Measurements from ENCODE around the gene EPG5. TPM values are rescaled to one million over a fixed set of nuclear protein-coding genes. Genes with fewer than 3 reads are reported as not detected.
A peak's percentile ranks its signal among the peaks of the same experiment; 100 is the strongest.

EPG5 gene
- total and polyA plus RNA-seq, 9 of the 15 experiments (the other 6 are each of a cell fraction or from before 2014, with no cell fraction given): 1.3 to 10.7 (median 5.2) TPM

DNA sequence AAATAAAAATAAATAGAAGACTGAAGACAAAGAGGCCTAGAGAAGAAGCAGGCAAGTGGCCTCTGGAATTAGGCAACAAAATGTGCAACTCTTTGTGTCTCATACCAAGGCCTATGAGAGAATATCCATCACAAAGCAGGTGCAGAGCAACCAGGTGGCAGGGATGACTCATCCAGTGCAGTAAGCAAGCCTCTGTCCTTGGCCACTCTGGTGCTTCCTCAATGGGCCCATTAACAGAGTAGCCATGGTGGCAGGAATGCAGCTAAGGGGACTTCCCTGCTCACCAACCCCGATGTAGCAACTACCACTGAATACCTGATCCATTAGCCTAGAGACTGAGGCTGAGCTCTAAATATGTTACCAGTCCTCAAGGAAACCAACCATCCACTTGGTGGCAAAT, 11.0 kb upstream of the EPG5 start:
- H3K9ac ChIP-seq (ENCODE audit: insufficient read depth in 1 of 2, low read depth in 2 of 2, low read length in 2 of 2): no peak overlapping the region
- H3K79me2 ChIP-seq (ENCODE audit: control insufficient read depth, insufficient read depth, low read length): no peaks in the 10 kb centered on the region
- intact Hi-C loops (cut with micrococcal nuclease): no loop called here
- H3K36me3 ChIP-seq (ENCODE audit: control insufficient read depth, insufficient read depth, low read length): no peaks in the 10 kb centered on the region
- in situ Hi-C loops (cut with MboI): no loop called here
- BruUV-seq (replicated peaks): no TSS peak
- POLR2A ChIA-PET: no interaction called here
- H3K4me3 ChIP-seq: no peak overlapping the region
- FAIRE-seq: no peak
- H3K4me2 ChIP-seq (ENCODE audit: insufficient read depth, low read length): no peak overlapping the region
- H3K27ac ChIP-seq (ENCODE audit: extremely low read depth, low read depth, low read length): no peak overlapping the region
- no peak overlapping the region for H2AFZ ChIP-seq (ENCODE audit: low read depth, low read length)
- no peak for ATAC-seq
- 33% methylated on average over 1 of the region's 1 CpG for WGBS (ENCODE audit: insufficient coverage, low coverage, missing lambda C conversion rate)
- H3K9me3 ChIP-seq (replicated peaks; ENCODE audit: control insufficient read depth, insufficient read depth, low read depth, low read length): no peaks in the 10 kb centered on the region
- no peaks in the 10 kb centered on the region for H3K9me1 ChIP-seq (ENCODE audit: control insufficient read depth, insufficient read depth, low read length)
- peaks cover 0 to 10% of the 10 kb centered on the region in 2 experiments; a peak in 3 of 5 replicates for H3K4me1 ChIP-seq (replicated peaks in 1 of 2; ENCODE audit: control insufficient read depth in 2 of 2, insufficient read depth in 2 of 2, low read length in 2 of 2)
- TF ChIP-seq ARHGAP35 (IDR thresholded peaks at IDR 0.05; ENCODE audit: partially characterized antibody): no peak
- CTCF ChIA-PET (ENCODE audit: low intra/inter-chr PET ratio): no interaction called here
- no peaks in the 10 kb centered on the region for H4K20me1 ChIP-seq (replicated peaks; ENCODE audit: control insufficient read depth, insufficient read depth, low read length)
- H3K27me3 ChIP-seq (ENCODE audit: control insufficient read depth in 2 of 2, insufficient read depth in 2 of 2, low read length in 2 of 2): no peaks in the 10 kb centered on the region
- no peak for DNase-seq (ENCODE audit: extremely low read depth in 1 of 4, low spot score in 3 of 4)

DNA sequence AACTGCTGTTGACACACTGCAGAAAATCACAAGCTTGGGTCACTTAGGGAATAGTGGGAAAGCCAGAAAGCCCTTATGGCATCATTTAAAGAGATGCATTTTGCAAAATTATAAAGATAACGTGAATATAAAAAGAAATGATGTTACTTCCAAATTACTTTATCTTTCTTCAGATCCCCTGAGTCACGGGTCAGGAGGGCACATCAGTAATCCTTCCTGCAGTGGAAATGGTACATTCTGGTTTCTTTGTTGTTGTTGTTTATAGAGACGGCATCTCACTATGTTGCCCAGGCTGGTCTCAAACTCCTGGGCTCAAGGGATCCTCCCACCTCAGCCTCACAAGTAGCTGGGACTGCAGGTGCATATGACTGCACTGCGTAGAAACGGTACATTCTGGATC, 9.8 kb upstream of the EPG5 start:
- no peak overlapping the region for H3K9ac ChIP-seq (ENCODE audit: insufficient read depth in 1 of 2, low read depth in 2 of 2, low read length in 2 of 2)
- CTCF ChIA-PET (ENCODE audit: low intra/inter-chr PET ratio): no interaction called here
- intact Hi-C loops (cut with micrococcal nuclease): no loop called here
- POLR2A ChIA-PET: no interaction called here
- H3K27me3 ChIP-seq (ENCODE audit: control insufficient read depth in 2 of 2, insufficient read depth in 2 of 2, low read length in 2 of 2): no peaks in the 10 kb centered on the region
- FAIRE-seq: no peak
- H3K9me1 ChIP-seq (ENCODE audit: control insufficient read depth, insufficient read depth, low read length): no peaks in the 10 kb centered on the region
- no peak overlapping the region for H2AFZ ChIP-seq (ENCODE audit: low read depth, low read length)
- no TSS peak for BruUV-seq (replicated peaks)
- no peaks in the 10 kb centered on the region for H3K36me3 ChIP-seq (ENCODE audit: control insufficient read depth, insufficient read depth, low read length)
- in situ Hi-C loops (cut with MboI): no loop called here
- ATAC-seq: no peak
- H3K27ac ChIP-seq (ENCODE audit: extremely low read depth, low read depth, low read length): no peak overlapping the region
- no peak for DNase-seq (ENCODE audit: extremely low read depth in 1 of 4, low spot score in 3 of 4)
- H3K9me3 ChIP-seq (replicated peaks; ENCODE audit: control insufficient read depth, insufficient read depth, low read depth, low read length): no peaks in the 10 kb centered on the region
- H3K79me2 ChIP-seq (ENCODE audit: control insufficient read depth, insufficient read depth, low read length): no peaks in the 10 kb centered on the region
- WGBS (ENCODE audit: insufficient coverage, low coverage, missing lambda C conversion rate): 45% methylated on average over 5 of the region's 5 CpGs
- H4K20me1 ChIP-seq (replicated peaks; ENCODE audit: control insufficient read depth, insufficient read depth, low read length): no peaks in the 10 kb centered on the region
- H3K4me2 ChIP-seq (ENCODE audit: insufficient read depth, low read length): no peak overlapping the region
- no peak overlapping the region for H3K4me3 ChIP-seq
- peaks cover 0 to 10% of the 10 kb centered on the region in 2 experiments; a peak in 3 of 5 replicates for H3K4me1 ChIP-seq (replicated peaks in 1 of 2; ENCODE audit: control insufficient read depth in 2 of 2, insufficient read depth in 2 of 2, low read length in 2 of 2)
- TF ChIP-seq GABPB2 (CRISPR knock-in tag; conservative IDR thresholded peaks at IDR 0.05): no peak
- no peak for TF ChIP-seq CCNT2 (IDR thresholded peaks at IDR 0.05; ENCODE audit: borderline replicate concordance, extremely low read depth, insufficient read length, low read depth, low read length)
- TF ChIP-seq, protein P1, sequence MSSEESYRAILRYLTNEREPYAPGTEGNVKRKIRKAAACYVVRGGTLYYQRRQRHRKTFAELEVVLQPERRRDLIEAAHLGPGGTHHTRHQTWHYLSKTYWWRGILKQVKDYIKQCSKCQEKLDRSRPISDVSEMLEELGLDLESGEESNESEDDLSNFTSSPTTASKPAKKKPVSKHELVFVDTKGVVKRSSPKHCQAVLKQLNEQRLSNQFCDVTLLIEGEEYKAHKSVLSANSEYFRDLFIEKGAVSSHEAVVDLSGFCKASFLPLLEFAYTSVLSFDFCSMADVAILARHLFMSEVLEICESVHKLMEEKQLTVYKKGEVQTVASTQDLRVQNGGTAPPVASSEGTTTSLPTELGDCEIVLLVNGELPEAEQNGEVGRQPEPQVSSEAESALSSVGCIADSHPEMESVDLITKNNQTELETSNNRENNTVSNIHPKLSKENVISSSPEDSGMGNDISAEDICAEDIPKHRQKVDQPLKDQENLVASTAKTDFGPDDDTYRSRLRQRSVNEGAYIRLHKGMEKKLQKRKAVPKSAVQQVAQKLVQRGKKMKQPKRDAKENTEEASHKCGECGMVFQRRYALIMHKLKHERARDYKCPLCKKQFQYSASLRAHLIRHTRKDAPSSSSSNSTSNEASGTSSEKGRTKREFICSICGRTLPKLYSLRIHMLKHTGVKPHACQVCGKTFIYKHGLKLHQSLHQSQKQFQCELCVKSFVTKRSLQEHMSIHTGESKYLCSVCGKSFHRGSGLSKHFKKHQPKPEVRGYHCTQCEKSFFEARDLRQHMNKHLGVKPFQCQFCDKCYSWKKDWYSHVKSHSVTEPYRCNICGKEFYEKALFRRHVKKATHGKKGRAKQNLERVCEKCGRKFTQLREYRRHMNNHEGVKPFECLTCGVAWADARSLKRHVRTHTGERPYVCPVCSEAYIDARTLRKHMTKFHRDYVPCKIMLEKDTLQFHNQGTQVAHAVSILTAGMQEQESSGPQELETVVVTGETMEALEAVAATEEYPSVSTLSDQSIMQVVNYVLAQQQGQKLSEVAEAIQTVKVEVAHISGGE (CRISPR knock-in tag; IDR thresholded peaks at IDR 0.05): no peak
- no peak for TF ChIP-seq HIVEP1 (CRISPR knock-in tag; IDR thresholded peaks at IDR 0.05)
- TF ChIP-seq ZNF444 (CRISPR knock-in tag; IDR thresholded peaks at IDR 0.05): no peak
- TF ChIP-seq ZNF695 (CRISPR knock-in tag; IDR thresholded peaks at IDR 0.05): no peak
- TF ChIP-seq XRCC5 (IDR thresholded peaks at IDR 0.05; ENCODE audit: low read depth, low read length): no peak
- no peak for TF ChIP-seq RFX7 (CRISPR knock-in tag; IDR thresholded peaks at IDR 0.05)
- 0 out of 2 replicates have a peak, but pooled peaks have one; percentile 21 for TF ChIP-seq FOSL1 (tag; conservative IDR thresholded peaks at IDR 0.05)
- TF ChIP-seq ZBTB17 (CRISPR knock-in tag; IDR thresholded peaks at IDR 0.05): no peak
